GM18505 (cell line): ENCODE data around the gene UBE2J2.

Experiments
- ATAC-seq: cut with Tn5 transposase; IDR thresholded peaks from one replicate; pipeline ENCODE4 v1.9.1; 2021; ENCODE audit not compliant: unreplicated experiment
- POLR2A ChIP-seq: IDR thresholded peaks from 4 replicates; pipeline ENCODE4 v1.6.1; 2011; ENCODE audit warnings: borderline replicate concordance; ENCODE audit not compliant: insufficient read depth, insufficient read length; ENCODE audit errors: extremely low read depth

UBE2J2 gene

GRCh38 chr1:1294250-1294890 is 20.7 kb upstream of the UBE2J2 start:
- TF ChIP-seq POLR2A, result no peak
- ATAC-seq, result no peak

DNA sequence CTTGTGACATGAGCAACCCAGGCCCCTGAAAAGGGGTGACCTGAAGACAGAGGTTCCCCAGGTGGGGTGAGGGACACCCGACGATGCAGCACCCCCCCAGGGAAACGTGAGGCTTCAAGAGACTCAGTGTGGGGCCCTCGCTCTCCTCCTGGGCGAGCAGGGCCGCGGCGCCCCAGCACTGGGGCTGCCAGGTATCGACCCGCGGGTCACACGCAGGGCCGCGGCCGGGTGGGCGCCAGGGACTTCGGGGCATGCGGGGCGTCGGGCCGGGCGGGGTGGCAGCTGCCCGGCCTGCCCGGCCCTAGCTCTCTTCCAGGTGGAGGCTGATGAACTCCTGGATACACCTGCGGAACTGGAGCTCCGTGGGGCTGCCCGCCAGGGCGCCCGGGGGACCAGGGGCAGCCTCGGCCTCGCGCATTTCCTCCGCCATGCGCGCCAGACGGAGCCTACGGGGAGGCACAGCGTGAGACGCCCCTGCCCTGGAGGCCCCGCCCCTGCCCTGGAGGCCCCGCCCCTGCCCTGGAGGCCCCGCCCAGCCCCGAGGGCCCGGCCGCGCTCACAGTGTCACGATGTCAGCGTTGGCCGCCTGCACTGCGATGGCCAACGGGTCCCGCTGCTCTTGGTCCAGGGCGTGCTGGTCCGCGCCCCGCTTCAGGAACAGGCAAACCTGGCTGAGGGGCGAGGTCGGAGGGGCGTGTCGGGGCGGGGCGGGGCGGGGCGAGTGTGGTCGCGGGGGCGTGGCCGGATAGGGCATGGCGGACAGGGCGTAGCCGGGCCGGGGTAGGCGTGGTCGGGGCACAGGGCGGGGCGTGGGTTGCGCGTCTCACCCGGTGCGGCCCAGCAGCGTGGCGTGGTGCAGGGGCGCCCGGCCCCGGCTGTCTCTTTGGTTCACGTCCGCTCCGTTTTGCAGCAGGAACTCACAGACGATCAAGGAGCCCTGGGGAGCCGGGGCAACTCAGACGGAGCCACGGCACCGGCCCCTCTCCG is 19.9 kb upstream of the UBE2J2 start:
- TF ChIP-seq POLR2A, result no peak
- no peak for ATAC-seq

- no peak for ATAC-seq
- no peak for TF ChIP-seq POLR2A
Measured at GRCh38 chr1:1292851-1293250, 19.2 kb upstream of the UBE2J2 start.

- no peak for ATAC-seq
Measured at GRCh38 chr1:1292442-1292779, 18.8 kb upstream of the UBE2J2 start.

GRCh38 chr1:1291548-1292441 is 18.1 kb upstream of the UBE2J2 start:
- peak; percentile 46 for ATAC-seq
- TF ChIP-seq POLR2A, result no peak

More at GRCh38 chr1:1292442-1292779, 18.8 kb upstream of the UBE2J2 start:
- no peak for TF ChIP-seq POLR2A

GRCh38 chr1:1291023-1291528 is 17.4 kb upstream of the UBE2J2 start:
- TF ChIP-seq POLR2A, result no peak
- ATAC-seq, result no peak

GRCh38 chr1:1290238-1290731 is 16.6 kb upstream of the UBE2J2 start:
- no peak for TF ChIP-seq POLR2A
- no peak for ATAC-seq

GRCh38 chr1:1287288-1288110 is 13.8 kb upstream of the UBE2J2 start:
- no peak for ATAC-seq
- no peak for TF ChIP-seq POLR2A

DNA sequence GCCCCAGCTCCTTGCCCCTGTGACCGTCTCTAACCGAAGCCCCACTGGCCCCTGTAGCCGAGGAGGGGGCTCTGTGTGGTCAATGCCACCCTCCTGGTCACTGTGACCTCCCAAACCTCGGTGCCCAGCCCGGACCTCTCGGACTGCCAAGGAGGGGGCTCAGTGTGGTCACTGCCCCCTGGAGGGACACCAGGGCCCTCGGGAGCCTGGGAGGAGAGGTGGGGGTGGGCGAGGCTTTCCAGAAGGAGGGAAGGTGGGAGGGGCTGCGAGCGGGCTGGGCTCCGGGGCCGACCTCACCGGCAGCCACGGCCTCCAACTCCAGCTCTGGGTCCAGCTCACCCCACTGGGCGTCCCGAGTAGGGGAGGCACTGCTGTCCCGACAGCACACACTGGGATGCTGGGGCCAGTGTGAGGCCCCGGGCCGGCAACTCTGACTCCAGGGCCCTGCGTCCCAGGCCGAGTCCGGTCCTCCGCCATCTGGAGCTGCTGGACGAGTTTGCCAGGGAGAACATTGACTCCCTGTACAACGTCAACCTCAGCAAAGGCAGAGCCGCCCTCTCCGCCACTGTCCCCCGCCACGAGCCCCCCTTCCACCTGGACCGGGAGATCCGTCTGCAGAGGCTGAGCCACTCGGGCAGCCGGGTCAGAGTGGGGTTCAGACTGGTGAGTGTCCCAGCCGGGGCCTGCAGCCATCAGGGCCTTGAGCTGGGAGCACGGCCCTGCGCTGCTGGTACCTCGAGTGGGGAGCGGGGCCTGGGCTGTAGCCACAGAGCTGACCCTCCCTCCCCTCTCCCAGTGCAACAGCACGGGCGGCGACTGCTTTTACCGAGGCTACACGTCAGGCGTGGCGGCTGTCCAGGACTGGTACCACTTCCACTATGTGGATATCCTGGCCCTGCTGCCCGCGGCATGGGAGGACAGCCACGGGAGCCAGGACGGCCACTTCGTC is 12.9 kb upstream of the UBE2J2 start:
- ATAC-seq, result no peak
- TF ChIP-seq POLR2A, result no peak

GRCh38 chr1:1285611-1286311 is 12.1 kb upstream of the UBE2J2 start:
- TF ChIP-seq POLR2A, result no peak
- ATAC-seq, result no peak

- ATAC-seq, result no peak
- TF ChIP-seq POLR2A, result no peak
Measured at GRCh38 chr1:1285102-1285571, 11.5 kb upstream of the UBE2J2 start.
